DND-41 (cell line): ENCODE data around the gene BUD31.

Experiments
- ATAC-seq: fragments of 200-7000 bp; cut with Tn5 transposase; 3 replicates; pipeline ENCODE4 v1.9.1; 2021; ENCODE audit warnings: low read depth; ENCODE audit not compliant: insufficient read depth
- DNase-seq: peaks from one replicate; pipeline ENCODE4 v3.0.0-alpha.2; 2020
- H2AFZ ChIP-seq: 2 replicates; pipeline ENCODE4 v1.6.0; 2012; ENCODE audit warnings: low read depth, low read length
- H3K27ac ChIP-seq: 2 replicates; pipeline ENCODE4 v1.5.1; 2012; ENCODE audit warnings: low read length, inconsistent platforms
- H3K27me3 ChIP-seq: fragments of 200-600 bp; sonication (generic); 2 replicates; pipeline ENCODE4 v1.6.0; 2012; ENCODE audit warnings: low read length, mild to moderate bottlenecking, inconsistent platforms; ENCODE audit not compliant: insufficient read depth, poor library complexity
- H3K36me3 ChIP-seq: 2 replicates; pipeline ENCODE4 v1.5.1; 2012; ENCODE audit warnings: low read length, inconsistent platforms; ENCODE audit not compliant: insufficient read depth
- H3K4me1 ChIP-seq: 2 replicates; pipeline ENCODE4 v1.5.1; 2012; ENCODE audit warnings: mild to moderate bottlenecking, low read length; ENCODE audit not compliant: insufficient read depth
- H3K4me2 ChIP-seq: 2 replicates; pipeline ENCODE4 v1.6.0; 2012; ENCODE audit warnings: mild to moderate bottlenecking, moderate library complexity, low read length, inconsistent platforms; ENCODE audit not compliant: insufficient read depth
- H3K4me3 ChIP-seq, 2 experiments: fragments of 200-600 bp in 1 of 2; shearing (Covaris generic) in 1 of 2; 2 replicates each; pipeline ENCODE4 v1.5.1; 2012 to 2016; ENCODE audit warnings: inconsistent platforms in 2 of 2, low read length in 2 of 2, mild to moderate bottlenecking in 2 of 2, low read depth in 1 of 2, moderate library complexity in 1 of 2
- H3K79me2 ChIP-seq: 2 replicates; pipeline ENCODE4 v1.6.0; 2012; ENCODE audit warnings: low read length, inconsistent platforms; ENCODE audit not compliant: insufficient read depth
- H3K9ac ChIP-seq: 2 replicates; pipeline ENCODE4 v1.6.0; 2012; ENCODE audit warnings: low read depth, mild to moderate bottlenecking, inconsistent platforms, low read length, moderate library complexity
- H3K9me3 ChIP-seq: 2 replicates; pipeline ENCODE4 v1.5.1; 2012; ENCODE audit warnings: low read length, moderate library complexity, mild to moderate bottlenecking, inconsistent platforms; ENCODE audit not compliant: insufficient read depth, severe bottlenecking
- H4K20me1 ChIP-seq: 2 replicates; pipeline ENCODE4 v1.6.0; 2012; ENCODE audit warnings: low read length; ENCODE audit not compliant: insufficient read depth
- EZH2 ChIP-seq: IDR thresholded peaks from 3 replicates; pipeline ENCODE4 v1.6.1; 2012; ENCODE audit warnings: borderline replicate concordance, low read depth, mild to moderate bottlenecking, moderate library complexity, low read length, inconsistent platforms; ENCODE audit not compliant: severe bottlenecking
- TF ChIP-seq, protein P1 (sequence below): IDR thresholded peaks from 2 replicates; pipeline ENCODE4 v1.5.1; 2012; ENCODE audit warnings: borderline replicate concordance, low read length, moderate library complexity, mild to moderate bottlenecking; ENCODE audit not compliant: poor library complexity, severe bottlenecking; ENCODE audit errors: extremely low read depth

Gene BUD31

DNA sequence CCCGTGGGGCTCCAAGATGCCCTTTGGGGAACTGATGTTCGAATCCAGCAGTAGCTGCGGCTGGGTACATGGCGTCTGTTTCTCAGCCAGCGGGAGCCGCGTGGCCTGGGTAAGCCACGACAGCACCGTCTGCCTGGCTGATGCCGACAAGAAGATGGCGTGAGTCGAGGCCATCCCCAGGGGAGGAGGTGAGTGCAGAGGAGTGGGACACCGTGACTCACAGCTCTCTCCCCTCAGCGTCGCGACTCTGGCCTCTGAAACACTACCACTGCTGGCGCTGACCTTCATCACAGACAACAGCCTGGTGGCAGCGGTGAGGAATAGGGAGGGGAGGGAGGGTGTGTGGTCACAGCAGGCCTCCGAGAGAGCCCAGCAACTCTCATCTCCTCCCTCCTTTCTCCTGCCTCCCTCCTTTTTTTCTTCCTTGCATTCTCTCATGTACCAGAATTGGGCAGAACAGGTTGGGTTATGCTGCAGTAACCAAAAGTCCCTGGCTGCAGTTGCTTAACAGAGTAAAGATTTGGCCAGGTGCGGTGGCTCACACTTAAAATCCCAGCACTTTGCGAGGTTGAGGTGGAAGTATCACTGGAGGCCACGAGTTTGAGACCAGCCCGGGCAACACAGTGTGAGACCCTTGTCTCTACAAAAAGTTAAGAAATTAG, 17.7 kb upstream of the BUD31 start:
- Histone ChIP-seq H2AFZ (no peak overlapping the region), H3K4me1 (no peaks in the 10 kb centered on the region), H3K9ac (no peak overlapping the region), H3K4me2 (no peak overlapping the region), H3K9me3 (no peaks in the 10 kb centered on the region), H3K4me3 (no peak overlapping the region), H3K27ac (no peak overlapping the region), H4K20me1 (peaks cover 45% of the 10 kb centered on the region), H3K27me3 (no peaks in the 10 kb centered on the region), H3K36me3 (peaks cover 89% of the 10 kb centered on the region), H3K79me2 (peaks cover 16% of the 10 kb centered on the region)
- TF ChIP-seq, protein P1, sequence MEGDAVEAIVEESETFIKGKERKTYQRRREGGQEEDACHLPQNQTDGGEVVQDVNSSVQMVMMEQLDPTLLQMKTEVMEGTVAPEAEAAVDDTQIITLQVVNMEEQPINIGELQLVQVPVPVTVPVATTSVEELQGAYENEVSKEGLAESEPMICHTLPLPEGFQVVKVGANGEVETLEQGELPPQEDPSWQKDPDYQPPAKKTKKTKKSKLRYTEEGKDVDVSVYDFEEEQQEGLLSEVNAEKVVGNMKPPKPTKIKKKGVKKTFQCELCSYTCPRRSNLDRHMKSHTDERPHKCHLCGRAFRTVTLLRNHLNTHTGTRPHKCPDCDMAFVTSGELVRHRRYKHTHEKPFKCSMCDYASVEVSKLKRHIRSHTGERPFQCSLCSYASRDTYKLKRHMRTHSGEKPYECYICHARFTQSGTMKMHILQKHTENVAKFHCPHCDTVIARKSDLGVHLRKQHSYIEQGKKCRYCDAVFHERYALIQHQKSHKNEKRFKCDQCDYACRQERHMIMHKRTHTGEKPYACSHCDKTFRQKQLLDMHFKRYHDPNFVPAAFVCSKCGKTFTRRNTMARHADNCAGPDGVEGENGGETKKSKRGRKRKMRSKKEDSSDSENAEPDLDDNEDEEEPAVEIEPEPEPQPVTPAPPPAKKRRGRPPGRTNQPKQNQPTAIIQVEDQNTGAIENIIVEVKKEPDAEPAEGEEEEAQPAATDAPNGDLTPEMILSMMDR, result no peak
- TF ChIP-seq EZH2, result no peak
- no peak for ATAC-seq
- no peak for DNase-seq

DNA sequence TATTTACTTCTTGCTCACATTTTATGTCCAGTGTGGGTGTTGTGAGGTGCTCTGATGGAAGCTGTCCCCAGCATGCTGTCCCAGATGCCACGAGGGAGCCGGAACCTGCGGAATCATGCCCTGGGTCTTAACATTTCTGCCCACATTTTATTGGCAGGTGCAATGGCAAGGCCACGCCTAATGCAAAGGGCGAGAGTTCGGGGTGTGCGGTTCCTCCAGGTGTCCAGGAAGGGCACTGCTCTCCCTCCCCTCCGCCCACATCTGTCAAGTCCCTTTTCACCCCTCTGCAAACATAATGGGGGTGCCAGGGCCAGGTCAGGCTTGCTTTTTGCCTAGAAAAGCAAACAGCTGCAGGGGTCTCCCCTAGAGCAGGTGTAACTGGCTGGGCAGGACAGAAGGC, 16.7 kb upstream of the BUD31 start:
- Histone ChIP-seq H4K20me1 (peaks cover 43% of the 10 kb centered on the region), H3K9ac (no peak overlapping the region), H3K27ac (no peak overlapping the region), H3K36me3 (peaks cover 88% of the 10 kb centered on the region), H3K4me3 (no peak overlapping the region), H3K4me2 (no peak overlapping the region), H2AFZ (no peak overlapping the region), H3K27me3 (no peaks in the 10 kb centered on the region), H3K79me2 (peaks cover 16% of the 10 kb centered on the region), H3K9me3 (no peaks in the 10 kb centered on the region), H3K4me1 (no peaks in the 10 kb centered on the region)
- no peak for ATAC-seq
- no peak for TF ChIP-seq EZH2
- TF ChIP-seq, protein P1, result no peak
- no peak for DNase-seq

DNA sequence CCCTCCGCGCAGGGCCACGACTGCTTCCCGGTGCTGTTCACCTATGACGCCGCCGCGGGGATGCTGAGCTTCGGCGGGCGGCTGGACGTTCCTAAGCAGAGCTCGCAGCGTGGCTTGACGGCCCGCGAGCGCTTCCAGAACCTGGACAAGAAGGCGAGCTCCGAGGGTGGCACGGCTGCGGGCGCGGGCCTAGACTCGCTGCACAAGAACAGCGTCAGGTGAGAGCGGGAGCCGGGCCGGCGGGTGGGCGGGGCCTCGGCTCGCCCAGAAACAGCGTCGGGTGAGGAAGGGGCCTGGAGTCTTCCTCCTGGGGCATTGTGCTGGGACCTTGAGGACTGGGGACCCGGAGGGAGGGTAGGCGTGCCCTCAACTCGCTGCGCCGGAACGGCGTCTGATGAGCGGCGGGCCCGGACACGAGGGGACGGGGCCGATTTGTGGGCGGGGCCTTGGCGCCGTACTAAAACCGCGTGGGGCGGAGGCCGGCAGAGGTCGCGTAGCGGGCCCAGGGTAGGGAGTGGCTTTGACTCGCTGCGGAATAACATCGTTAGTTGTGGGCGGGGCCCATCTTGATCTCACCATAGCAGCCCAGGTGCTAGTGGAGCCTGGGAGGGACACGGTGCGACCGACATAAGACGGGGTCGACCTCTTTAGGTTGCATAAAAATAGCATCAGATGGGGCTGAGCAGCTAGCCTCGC, 16.0 kb upstream of the BUD31 start:
- no peak overlapping the region for H3K27ac ChIP-seq

More for the DNA sequence above, 16.0 kb upstream of the BUD31 start:
- Histone ChIP-seq H3K27me3 (no peaks in the 10 kb centered on the region), H3K9me3 (no peaks in the 10 kb centered on the region), H3K4me3 (no peak overlapping the region), H3K36me3 (peaks cover 91% of the 10 kb centered on the region), H2AFZ (no peak overlapping the region), H3K9ac (no peak overlapping the region), H3K4me2 (no peak overlapping the region), H4K20me1 (peaks cover 48% of the 10 kb centered on the region), H3K79me2 (peaks cover 18% of the 10 kb centered on the region), H3K4me1 (no peaks in the 10 kb centered on the region)
- DNase-seq, result no peak
- no peak for ATAC-seq
- TF ChIP-seq EZH2, result no peak
- TF ChIP-seq, protein P1, result no peak
